K562 (cell line): Measurements from ENCODE around the gene AHNAK. TPM values are rescaled to one million over a fixed set of nuclear protein-coding genes. Genes with fewer than 3 reads are reported as not detected.

Source experiments
- ARID3A ChIP-seq: IDR thresholded peaks from 2 replicates; pipeline ENCODE4 v1.6.1; 2012; ENCODE audit warnings: low read depth, low read length, improper control_type of control experiment, borderline replicate concordance
- C11orf30 ChIP-seq: fragments of 450-650 bp; IDR thresholded peaks from 2 replicates; pipeline ENCODE4 v1.6.1; 2016; ENCODE audit warnings: low read depth, mild to moderate bottlenecking
- E2F4 ChIP-seq: sonication (generic); formaldehyde crosslinking; IDR thresholded peaks from 2 replicates; pipeline ENCODE4 v1.8.0; 2022; ENCODE audit warnings: mild to moderate bottlenecking, low read depth, missing genetic modification reagents
- KAT8 ChIP-seq: fragments of 450-650 bp; IDR thresholded peaks from 2 replicates; pipeline ENCODE4 v1.6.1; 2016; ENCODE audit warnings: low read depth, mild to moderate bottlenecking
- MGA ChIP-seq: fragments of 450-650 bp; IDR thresholded peaks from 2 replicates; pipeline ENCODE4 v1.6.1; 2016; ENCODE audit warnings: mild to moderate bottlenecking, moderate library complexity
- SFPQ ChIP-seq: fragments of 200-400 bp; formaldehyde crosslinking; IDR thresholded peaks from 2 replicates; pipeline ENCODE4 v1.6.1; 2017; ENCODE audit warnings: mild to moderate bottlenecking, low read depth, low read length, moderate library complexity
- ZBTB26 ChIP-seq: fragments of 450-650 bp; formaldehyde crosslinking; IDR thresholded peaks from 2 replicates; pipeline ENCODE4 v1.4.0; 2022; ENCODE audit warnings: missing genetic modification characterization
- polyA plus RNA-seq, 8 experiments: library from polyadenylated mRNA; depleted of rRNA in 4 of 8; stranded (reverse) in 5 of 8; unstranded in 3 of 8; fragments of >200 nt; fragmentation: Nextera tagmentation in 2 of 8; fragmentation: Illumina TruSeq in 1 of 8; extraction: Ambion mirVana in 2 of 8; extraction: Trizol in 1 of 8; gene quantifications; 2 replicates each; pipeline versions ENCODE4 v1.2.1 to v1.2.3, GENCODE V29; 2011 to 2014; ENCODE audit warnings: inconsistent platforms in 1 of 8, missing spikeins in 1 of 8
- total RNA-seq, 7 experiments: library from RNA; depleted of rRNA in 6 of 7; stranded (reverse); fragments of >200 nt in 6 of 7; fragmentation: Illumina TruSeq in 2 of 7; extraction: Trizol in 2 of 7; gene quantifications; 2 replicates each; pipeline versions ENCODE4 v1.2.1 to v1.2.3, GENCODE V29; 2011 to 2021; ENCODE audit warnings: low replicate concordance in 1 of 7

AHNAK gene
- total and polyA plus RNA-seq, 9 of the 15 experiments (the other 6 are each of a cell fraction or from before 2014, with no cell fraction given) = 1.5 to 89.7 (median 45.0) TPM

GRCh38 chr11:62545437-62546243 is 966 bp downstream of the AHNAK start (continued):
- no peak for TF ChIP-seq E2F4 (CRISPR knock-in tag)
- TF ChIP-seq C11orf30 = no peak
- no peak for TF ChIP-seq KAT8
- peak; percentile 84 for TF ChIP-seq MGA
- TF ChIP-seq ZBTB26 (CRISPR knock-in tag) = 0 out of 2 replicates have a peak, but pooled peaks have one; percentile 25
- TF ChIP-seq ARID3A = no peak
- no peak for TF ChIP-seq SFPQ
